GM19240 (cell line): ENCODE results near the gene IVD.

ENCODE experiments used
- DNase-seq: peaks from one replicate; pipeline ENCODE4 v3.0.0; 2011; ENCODE audit warnings: low spot score; ENCODE audit not compliant: insufficient read length

Gene IVD

DNA sequence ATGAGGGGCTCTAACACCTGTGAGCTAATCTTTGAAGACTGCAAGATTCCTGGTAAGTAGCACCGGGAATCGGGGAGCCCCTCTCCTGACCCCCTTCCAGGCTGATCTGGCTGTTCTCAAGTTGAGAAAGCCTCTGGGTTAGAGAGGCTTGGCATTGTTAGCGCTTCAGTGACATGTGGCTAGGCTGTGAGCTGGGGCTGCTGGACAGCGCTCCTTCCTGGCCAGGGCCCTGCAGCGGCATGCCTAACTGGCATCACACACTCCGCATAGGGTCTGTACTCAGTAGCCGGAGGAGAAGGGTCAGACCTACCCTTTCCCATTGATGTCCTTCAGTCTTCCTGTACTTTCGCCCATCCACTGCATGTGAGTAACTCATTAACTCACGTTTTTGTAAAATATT lies 7.4 kb downstream of the IVD start:
- no peak for DNase-seq

DNA sequence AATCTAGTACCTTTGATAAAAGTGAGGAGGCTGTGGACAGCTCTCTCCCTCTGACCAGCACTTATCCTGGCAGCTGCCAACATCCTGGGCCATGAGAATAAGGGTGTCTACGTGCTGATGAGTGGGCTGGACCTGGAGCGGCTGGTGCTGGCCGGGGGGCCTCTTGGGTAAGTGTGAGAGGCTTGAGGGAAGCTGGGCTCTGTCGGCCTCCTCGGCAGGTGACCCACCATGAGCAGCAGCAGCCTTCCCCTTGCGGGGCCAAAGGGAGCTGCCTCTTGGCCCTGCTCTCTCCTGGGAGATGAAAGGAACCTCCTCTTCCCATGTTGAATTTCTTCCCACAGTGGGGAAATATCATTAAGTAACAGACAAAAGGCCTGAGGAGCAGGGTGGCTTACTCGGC lies 9.2 kb downstream of the IVD start:
- no peak for DNase-seq

DNA sequence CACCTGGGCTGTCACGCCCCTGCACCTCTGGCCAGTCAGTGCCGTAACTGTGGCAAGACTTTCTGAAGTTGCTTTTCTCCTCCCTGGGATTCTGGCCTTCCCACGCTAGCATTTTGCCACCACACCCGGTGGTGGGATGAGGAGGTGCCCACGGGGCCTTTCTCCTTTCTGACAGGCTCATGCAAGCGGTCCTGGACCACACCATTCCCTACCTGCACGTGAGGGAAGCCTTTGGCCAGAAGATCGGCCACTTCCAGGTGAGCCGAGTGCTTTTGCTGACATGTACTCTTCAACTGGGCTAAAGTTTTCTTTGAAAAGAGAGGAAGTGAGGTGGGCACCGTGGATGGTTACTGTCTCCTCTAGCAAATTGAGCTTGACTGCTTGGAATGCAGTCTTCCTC lies 9.6 kb downstream of the IVD start:
- no peak for DNase-seq

DNA sequence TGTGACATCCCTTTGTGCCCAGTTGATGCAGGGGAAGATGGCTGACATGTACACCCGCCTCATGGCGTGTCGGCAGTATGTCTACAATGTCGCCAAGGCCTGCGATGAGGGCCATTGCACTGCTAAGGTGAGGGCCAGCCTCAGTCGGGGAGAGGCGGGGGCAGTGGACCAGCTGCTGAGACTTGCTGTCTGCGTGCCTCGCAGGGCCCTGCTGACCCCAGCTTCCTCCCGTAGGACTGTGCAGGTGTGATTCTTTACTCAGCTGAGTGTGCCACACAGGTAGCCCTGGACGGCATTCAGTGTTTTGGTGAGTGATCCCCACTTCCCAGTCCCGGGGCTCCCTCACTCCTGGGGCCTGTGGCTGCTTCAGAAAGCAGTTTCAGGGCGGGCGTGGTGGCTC lies 10.5 kb downstream of the IVD start:
- DNase-seq: no peak

DNA sequence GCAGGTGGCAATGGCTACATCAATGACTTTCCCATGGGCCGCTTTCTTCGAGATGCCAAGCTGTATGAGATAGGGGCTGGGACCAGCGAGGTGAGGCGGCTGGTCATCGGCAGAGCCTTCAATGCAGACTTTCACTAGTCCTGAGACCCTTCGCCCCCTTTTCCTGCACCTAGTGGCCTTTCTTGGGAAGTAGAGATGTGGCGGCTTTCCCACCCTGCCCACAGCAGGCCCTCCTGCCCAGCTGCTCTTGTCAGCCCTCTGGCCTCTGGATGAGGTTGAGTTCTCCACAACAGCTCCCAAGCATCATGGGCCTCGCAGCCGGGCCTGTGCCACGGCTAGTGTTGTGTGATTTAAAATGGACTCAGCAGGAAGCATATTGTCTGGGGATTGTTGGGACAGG lies 12.5 kb downstream of the IVD start:
- no peak for DNase-seq

DNA sequence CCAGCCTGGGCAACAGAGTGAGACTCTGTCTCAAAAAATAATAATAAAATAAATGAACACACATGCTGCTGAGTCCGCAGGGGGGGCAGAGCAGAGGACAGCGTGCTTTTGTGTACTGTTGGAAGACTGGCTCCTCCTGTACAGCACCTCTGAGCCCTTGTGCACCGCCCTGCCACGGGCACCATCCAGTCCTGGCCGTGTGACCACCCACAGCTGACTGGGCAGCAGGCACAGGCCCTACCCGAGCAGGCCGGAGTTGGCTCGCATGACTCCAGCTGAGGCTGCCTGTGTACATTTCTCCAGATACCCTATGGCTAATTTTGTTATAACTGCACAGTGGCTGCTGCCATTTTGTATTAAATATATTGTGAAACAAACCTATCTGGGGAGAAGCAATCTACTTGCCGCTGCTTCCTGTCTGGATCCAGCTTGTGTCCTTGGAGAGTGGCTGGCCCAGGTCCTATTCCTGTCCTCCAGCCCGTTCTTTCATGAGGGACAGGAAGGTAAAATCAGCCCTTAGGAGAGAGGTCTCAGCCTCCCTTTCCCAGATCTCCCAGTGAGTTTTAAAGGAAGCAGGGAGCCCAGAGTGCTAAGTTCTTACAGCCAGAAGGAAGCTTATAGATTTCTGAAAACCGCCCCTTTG lies 14.6 kb downstream of the IVD start:
- no peak for DNase-seq

DNA sequence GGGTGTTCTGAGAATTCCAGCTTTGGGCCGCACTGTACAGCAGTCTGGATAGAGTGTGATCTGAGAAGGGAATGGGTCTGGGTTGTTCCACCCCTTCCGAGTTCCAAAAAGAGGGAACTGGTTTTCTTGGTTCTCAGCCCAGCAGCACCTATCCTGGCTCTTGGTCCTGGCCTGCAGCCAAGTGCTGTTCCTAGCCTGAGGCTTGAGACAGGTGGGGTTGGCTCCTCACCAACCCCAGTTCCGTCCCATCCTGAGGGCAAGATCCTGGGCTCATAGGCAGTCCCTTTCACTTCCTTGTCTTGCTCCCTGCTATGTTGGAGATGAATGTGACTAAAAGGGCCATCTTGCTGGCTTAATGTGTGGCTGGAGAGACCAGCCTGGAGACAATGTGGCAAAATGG lies 15.2 kb downstream of the IVD start:
- no peak for DNase-seq

DNA sequence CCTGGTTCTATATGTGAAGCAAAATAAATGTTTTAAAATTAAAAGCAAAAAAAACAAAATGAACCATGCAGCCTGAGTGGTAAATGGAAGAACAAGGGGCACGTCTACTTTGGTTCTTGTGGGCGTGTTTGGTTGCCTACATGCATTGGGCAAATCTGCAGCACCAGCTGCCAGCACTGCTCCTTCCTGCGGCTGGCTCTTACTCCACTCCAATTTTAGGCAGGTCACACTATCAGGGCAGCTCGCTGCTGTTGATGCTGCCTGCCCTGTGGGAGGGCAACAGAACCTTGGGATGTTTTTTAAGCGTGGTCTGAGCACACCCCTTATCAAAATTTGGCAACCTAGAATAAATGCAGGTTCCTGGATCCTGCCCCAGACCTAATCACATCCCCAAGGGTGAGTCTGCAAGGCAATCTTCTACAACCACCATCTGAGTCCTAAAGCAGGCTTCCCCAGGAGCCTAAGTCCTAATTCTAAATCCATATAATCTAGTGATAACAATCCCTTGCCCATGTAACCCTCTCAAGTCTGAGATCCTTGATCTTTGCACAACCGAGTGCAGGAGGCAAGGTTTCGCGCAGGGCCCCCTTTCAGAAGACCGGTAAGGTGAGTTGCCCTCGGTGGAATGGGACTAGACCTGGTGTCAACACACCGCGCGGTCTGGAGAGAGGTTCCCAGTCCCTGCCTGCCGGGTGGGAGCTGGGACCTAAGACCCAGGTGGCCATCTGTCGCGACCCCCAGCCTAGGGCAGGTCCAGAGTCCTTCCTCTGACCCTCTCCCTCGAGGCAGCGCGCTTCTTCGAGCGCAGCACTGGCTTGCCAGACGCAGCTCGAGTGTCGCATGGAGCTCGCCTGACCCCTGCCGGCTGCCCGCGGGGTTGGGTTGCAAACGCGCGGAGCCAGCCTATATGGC lies 15.9 kb downstream of the IVD start:
- DNase-seq: peak; percentile 90

DNA sequence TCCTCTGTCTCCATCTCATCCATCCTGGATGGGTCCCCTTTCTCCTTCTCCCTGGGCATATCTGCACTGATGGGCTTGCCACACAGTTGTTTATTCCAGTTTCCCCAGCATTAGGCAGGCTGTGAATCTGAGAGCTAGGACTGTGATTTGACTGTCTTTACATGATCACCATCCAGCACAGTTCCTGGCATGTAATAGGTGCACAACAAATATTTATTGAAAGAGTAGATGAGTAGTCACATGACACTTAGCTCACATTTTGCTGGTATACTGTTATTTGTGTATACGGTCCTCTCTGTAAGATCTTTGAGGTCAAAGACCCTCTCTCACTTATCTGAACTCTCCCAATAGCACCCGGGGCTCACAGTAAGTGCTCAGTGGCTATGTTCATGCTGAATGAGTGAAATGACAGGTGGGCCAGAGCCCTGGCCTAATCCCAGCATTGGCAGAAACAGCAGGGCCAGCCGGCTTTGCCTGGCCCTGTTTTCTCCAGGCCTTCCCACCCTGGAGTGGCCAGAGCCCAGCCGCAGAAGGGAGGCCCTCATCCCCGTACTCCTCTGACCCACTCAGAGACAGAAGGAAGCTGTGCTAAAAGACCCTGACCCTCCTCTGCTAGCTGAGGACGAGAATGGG lies 19.0 kb downstream of the IVD start:
- no peak for DNase-seq

DNA sequence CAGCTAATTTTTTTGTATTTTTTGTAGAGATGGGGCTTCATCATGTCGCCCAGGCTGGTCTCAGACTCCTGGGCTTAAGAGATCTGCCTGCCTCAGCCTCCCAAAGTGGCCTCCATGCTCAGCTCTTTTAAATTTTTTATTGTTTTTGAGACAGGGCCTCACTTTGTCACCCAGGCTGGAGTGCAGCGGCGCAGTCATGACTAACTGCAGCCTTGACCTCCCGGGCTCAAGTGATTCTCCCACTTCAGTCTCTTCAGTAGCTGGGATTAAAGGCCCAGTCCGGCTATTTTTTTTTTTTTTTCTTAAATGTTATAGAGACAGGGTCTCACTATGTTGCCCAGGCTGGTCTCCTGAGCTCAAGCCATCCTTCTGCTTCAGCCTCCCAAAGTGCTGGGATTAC lies 20.1 kb downstream of the IVD start:
- no peak for DNase-seq

DNA sequence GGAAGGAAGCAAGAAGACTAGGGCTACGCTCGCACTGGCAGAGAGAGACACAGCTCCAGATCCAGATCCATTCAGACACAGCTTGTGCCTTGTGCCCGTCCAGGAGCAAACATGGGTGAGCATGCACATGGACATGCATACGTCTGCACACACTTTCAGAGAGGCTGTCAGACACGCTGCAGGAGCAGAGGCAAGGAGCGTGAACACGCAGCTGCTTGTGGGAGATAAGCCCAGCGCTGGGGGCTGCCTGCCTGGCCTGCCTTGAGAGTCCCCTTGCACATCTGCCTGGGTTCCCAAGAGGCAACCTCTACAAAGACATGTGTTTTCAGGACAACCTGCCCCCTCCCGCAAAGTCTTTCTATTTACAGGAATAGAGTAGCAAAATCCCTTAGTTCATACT lies 21.6 kb downstream of the IVD start:
- DNase-seq: no peak

DNA sequence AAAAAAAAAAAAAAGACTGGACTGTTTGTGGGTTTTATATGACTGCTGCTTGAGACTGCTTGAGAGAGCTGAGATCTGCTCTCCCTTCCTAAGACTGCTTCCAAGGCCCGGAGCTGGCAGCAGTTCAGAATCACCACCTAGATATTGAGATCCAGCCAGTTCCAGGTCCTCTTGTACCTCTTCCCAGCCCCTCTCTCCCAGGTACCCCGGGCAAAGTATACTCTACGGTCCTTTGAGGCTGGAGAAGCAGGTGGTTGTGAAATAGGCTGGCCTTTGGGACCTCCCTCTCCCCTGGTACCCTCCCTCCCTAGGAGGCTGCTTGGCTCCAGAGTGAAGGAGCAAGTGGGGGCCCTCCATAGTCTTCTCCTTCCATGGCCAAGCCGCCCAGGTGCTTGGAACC lies 22.6 kb downstream of the IVD start:
- DNase-seq: no peak

DNA sequence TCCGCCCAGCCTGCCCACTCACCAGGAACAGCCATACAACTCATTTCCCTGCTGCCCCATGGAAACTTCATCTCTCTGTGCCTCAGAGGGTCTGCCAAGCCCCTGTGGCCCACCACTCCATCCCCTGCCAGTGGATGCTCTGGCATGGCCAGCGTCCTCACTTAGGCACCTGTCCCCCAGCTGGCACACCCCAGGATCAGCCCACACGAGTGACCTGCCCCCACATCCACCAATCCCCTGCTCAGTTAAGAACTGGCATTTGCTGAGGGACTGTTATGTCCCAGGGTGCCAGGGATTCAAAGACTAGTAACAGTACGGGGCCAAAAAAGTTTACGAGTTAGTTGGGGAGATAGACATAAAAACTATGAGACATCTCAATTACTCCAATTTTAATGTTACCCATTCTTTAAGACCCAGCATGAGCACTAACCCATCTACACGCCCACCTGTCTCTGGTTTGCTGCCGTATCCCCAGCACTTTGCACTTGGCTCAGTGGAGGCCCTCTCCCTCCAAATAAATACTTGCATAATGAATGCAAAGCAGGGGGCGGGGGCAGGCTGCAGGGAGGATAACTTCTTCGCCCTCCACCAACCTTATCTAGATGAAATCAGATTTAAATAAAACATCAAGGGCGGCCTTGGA lies 23.6 kb downstream of the IVD start:
- DNase-seq: no peak

DNA sequence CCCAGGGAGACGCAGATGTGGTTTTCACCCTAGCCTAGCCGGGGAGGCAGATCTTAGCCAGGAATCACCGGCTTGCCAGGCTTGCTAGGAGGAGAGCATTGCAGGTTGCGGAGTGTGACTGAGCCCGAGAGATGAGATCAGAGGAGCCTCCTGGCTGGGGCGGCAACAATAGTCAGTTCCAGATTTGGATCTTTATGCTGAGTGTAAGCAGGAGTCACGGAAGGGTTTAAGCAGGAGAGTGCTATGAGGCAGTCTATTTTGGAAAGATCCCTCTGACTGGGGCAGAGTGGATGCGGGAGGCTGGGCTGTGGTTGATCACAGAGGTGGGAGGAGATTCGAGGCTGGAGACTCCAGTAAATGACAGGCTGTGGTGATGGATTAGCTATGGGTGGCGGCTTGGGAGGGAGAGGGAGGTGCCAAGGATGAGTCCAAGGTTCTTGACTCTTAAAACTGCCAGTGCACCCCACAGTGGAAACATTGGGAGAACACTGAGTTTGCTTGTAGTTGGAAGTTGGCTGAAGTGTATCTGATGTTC lies 24.7 kb downstream of the IVD start:
- DNase-seq: no peak

DNA sequence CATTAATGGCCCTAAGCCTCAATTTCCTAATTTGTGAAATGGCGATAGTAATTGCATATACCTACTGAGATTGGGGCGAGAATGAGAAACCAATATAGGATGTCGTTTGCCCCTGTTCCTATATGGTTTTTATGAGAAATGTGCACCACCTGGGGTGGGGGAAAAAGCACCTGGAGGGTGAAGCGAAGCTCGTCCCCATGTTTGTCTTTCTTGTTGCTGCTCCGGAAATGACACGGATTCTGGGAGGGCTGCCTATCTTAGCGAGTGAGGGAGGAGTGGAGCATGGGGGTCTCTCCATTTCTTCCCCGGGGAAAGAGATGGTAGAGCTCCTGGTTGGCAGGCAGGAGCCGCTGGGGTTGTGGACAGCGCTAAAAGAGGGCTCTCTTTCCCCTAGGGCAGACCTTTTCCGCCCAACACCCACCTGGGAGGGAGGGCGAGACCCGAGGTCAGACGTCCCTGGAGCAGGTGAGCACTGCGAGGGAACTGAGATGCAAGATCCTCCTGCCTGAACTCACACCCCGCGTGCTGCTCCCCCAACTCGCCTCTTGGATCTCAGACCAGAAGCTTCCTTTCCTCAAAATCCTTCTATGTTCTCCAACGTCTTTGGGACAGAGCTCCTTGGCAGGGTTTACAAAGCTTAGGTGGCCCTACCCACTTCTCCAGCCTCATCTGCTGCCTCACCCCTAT lies 29.6 kb downstream of the IVD start:
- DNase-seq: no peak

DNA sequence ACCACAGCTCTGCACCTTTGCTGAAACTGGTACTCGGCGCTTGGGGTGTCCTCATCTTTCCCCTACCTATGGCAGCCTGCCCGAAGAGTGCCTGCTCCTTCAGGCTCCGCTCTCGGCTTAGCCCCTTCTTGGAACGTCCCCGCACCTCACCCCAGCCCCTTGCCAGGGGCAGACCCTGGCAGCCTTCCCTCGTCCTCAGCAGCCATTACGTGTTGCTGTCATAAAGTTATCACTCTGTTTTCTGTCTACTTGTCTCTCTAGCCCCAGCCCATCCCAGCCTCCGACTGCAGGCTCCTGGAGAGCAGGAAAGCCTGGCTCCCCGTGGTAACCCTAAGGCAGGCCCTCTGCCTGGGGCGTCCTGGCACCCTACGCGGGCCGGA lies 30.1 kb downstream of the IVD start:
- no peak for DNase-seq

DNA sequence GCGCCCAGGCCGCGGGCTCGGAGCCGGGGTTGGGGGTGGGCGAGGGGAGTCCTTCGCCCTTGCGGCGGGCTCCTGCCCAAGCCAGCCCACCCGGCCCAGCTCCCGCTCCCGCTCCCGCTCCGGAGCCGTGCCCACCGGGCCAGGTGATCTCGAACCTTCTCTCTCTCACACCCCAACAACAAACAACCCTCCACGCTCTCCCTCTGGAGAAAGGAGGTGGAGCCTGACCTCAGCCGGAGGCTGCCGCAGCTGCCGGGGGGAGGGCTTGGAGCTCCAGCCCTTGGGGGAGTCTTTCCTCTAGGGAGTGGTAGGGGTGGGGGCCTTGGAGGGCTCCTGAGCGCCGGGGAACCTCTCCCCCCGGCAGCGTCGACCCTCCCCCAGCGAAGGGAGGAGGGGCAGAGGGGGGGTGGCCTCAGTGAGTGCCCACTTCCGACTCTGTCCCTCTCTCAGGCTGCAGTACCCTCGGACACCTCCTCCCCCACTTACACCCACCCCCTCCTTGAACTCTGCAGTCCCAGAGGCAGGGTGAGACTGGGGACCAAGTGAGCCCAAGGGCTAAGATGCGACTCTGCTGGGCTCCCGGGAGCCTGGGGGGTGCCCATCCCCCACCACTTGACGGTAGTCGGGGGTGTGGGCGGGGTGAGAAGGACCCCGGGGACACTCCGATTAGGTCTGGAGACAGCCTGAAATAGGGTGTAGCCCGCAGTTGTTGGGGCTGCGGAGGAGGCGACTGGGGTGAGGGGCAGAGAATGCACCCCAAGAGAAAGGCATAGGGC lies 30.7 kb downstream of the IVD start:
- DNase-seq: no peak

DNA sequence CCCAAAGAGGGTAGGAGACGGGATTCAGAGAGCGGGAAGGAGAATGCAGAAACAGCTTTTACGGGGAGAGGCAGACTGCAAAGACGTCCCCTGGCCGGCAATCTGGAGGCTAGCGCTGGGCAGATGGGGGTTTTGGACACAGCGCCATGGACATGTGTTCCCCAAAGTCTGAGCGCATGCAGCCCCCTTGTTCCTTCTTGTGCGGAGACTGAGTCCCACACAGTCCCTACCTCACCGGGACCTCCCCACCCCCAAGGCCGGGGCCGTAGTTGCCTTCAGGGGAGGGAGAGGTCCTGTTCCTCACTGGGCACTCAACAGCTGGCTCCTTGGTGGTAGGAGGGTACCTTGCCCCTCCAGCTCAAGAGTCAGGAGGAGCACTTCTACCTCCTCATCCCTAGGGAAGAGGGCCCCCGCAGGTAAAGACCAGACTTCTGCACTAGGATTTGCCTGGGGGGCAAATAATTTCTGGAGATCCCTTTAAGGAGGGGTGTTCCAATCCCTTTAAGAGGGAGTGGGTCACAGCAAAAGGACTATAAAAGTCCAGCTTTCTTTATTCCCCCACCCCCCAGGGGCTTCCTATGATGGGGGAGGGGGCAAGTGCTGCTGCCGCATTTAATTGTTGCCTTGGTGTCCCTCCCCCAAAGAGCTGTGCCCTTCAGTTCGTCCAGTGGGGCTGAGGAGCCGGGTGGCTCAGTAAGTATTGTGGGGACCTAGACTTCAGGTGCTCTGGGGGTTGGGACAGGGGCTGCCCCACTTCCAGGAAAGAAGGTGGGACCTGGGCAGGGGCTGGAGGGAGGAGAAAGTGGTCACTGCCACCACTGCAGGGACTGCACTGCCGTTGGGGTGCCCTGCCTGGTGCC lies 31.5 kb downstream of the IVD start:
- DNase-seq: no peak
